Activated CD4-positive, alpha-beta T cell treated with anti-CD3 and anti-CD28 coated beads, Interleukin-2, amount 10 ng/mL, durations not matched to agents 24 days and 14 days (primary cell): ENCODE data around the gene ETS1. TPM values are rescaled to one million over a fixed set of nuclear protein-coding genes. Genes with fewer than 3 reads are reported as not detected.

Experiments
- DNase-seq: peaks from one replicate; pipeline ENCODE4 v3.0.0; 2022
- H3K27ac Mint-ChIP-seq: one replicate; pipeline ENCODE4 v1.8.0; 2022; ENCODE audit warnings: mild to moderate bottlenecking, mixed read lengths
- H3K27me3 Mint-ChIP-seq: one replicate; pipeline ENCODE4 v1.8.0; 2022; ENCODE audit warnings: mixed read lengths
- H3K36me3 Mint-ChIP-seq: one replicate; pipeline ENCODE4 v1.8.0; 2022; ENCODE audit warnings: low read depth, mild to moderate bottlenecking, mixed read lengths
- H3K4me1 Mint-ChIP-seq: one replicate; pipeline ENCODE4 v1.8.0; 2021; ENCODE audit warnings: mixed read lengths
- H3K4me3 Mint-ChIP-seq: one replicate; pipeline ENCODE4 v1.8.0; 2022; ENCODE audit warnings: mild to moderate bottlenecking, moderate library complexity, mixed read lengths
- H3K9me3 Mint-ChIP-seq: one replicate; pipeline ENCODE4 v1.8.0; 2021; ENCODE audit warnings: mixed read lengths
- intact Hi-C: fragments of 100-400 bp; cut with micrococcal nuclease; formaldehyde crosslinking; loops from one replicate; pipeline ENCODE4 v1.15.1; 2023
- total RNA-seq: library from RNA; stranded (reverse); gene quantifications from 2 replicates; pipeline ENCODE4 v1.2.3, GENCODE V29; 2022

Gene ETS1
- total RNA-seq, 1 donor from 2014 or later: 454 TPM

DNA sequence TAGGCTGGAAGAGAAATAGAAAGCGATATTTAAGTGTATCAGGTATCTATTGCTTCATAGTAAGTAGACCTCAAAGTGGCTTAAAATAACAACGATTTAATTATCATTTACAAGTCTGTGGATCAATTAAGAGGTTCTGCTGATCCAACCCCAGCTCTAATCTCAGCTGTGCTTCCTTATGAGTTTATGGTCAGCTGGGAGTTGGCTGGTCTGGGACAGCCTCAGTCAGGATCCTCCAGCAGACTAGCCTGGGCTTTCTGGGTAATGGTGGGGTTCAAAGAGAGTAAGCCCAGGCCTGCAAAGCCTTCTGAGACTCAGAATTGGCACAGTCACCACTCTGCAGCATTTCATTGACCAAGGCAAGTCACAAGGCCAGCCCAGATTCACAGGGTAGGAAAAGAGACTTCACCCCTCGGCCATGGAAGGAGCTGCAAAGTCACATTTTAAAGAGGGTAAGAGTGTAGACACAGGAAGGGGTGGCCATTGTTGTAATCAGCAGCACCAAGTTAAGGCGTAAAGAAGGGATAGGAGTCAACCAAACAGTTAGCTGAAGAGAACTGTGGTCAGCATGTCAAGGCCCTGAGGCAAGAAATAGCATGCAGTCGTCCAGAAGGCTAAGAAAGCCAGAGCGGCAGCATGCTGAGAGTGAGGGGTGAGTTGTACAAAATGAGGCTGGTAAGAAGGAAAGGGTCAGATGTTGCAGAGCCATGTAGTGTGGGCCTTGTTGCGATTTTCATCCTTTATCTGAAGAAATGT, 168.2 kb downstream of the ETS1 start:
- Mint-ChIP-seq H3K27ac (no peak overlapping the region), H3K4me3 (no peak overlapping the region), H3K4me1 (peaks cover 32% of the 10 kb centered on the region), H3K9me3 (no peaks in the 10 kb centered on the region), H3K36me3 (no peaks in the 10 kb centered on the region), H3K27me3 (no peaks in the 10 kb centered on the region)
- intact Hi-C loops: no loop called here
- DNase-seq: peak; percentile 49

DNA sequence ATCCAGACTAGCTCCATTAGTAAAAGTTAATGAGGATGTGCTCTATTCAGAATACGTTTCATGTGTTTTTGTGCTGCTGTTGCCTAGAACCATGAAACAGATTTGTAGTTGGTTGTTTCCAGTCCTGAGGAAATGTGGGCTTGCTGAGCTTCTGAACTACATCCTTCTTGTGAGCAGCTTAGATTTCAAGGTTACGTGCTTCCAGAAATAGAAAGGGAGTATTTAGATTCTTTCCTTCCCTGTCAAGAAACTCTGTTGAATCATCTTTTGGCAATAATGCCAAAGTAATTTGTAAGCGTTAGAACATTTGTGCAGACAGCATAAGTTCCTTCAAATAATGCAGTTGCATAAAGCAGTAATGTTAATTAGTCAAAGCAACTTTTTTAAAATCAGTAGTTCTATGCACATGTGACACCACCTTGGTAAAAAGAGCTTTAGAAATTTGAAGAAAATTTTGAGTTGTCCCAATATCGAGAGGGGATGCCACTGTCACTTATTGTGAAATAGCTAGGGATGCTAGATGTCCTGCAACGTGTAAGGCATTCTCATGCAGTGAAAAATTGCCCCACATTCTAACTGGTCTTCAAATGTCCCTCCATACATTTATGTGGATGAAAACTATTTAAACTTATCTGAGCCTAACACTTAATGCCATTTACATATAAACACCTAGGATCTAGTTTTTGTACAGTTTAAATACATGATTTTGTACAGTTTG, 169.6 kb downstream of the ETS1 start:
- H3K36me3 Mint-ChIP-seq: no peaks in the 10 kb centered on the region
- no peaks in the 10 kb centered on the region for H3K27me3 Mint-ChIP-seq
- intact Hi-C loops: no loop called here
- H3K4me1 Mint-ChIP-seq: peaks cover 35% of the 10 kb centered on the region
- H3K4me3 Mint-ChIP-seq: no peak overlapping the region
- H3K9me3 Mint-ChIP-seq: no peaks in the 10 kb centered on the region
- DNase-seq: no peak
- H3K27ac Mint-ChIP-seq: no peak overlapping the region

DNA sequence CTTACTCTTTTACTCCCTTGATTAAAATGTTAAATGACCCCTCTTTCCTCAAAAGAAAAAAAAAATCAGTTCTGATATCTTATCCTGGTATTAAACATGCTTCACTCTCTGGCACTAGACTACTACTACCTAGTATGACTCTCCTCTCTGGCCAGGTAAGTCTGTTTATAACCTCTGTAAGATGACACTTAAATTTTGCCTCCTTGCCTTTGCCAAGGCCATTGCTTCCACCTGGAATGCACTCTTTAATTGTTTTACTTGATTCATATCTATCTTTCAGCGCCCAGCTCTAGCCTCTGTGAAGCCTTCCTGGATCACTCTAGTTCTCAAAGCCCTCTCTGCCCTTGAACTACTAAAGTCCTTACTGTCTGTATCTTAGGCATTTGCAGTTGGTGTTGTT, 170.4 kb downstream of the ETS1 start:
- intact Hi-C loops: no loop called here
- H3K27me3 Mint-ChIP-seq: no peaks in the 10 kb centered on the region
- peaks cover 33% of the 10 kb centered on the region for H3K4me1 Mint-ChIP-seq
- no peak for DNase-seq
- H3K36me3 Mint-ChIP-seq: no peaks in the 10 kb centered on the region
- no peaks in the 10 kb centered on the region for H3K9me3 Mint-ChIP-seq
- H3K27ac Mint-ChIP-seq: no peak overlapping the region
- H3K4me3 Mint-ChIP-seq: no peak overlapping the region

DNA sequence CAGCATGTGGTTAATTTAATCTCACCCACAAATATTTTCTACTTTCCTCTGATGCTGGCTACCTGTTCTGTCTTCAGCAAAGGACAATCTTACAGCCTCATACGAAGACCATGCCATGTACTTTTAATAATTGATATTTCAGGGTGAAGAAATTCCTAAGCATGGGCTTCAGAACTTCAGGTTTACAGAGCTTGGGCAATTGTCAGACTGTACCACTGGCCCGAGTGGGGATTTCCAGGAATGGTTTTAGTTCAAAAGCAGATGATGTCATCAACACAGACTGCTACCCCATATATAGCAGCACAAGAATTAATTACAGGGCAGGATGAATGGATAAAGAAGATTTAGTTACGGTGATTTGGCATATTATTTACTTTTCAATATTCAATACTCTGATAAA, 171.8 kb downstream of the ETS1 start:
- Mint-ChIP-seq H3K4me1 (peaks cover 25% of the 10 kb centered on the region), H3K27me3 (no peaks in the 10 kb centered on the region), H3K9me3 (no peaks in the 10 kb centered on the region), H3K27ac (no peak overlapping the region), H3K36me3 (no peaks in the 10 kb centered on the region), H3K4me3 (no peak overlapping the region)
- no peak for DNase-seq
- intact Hi-C loops: no loop called here

DNA sequence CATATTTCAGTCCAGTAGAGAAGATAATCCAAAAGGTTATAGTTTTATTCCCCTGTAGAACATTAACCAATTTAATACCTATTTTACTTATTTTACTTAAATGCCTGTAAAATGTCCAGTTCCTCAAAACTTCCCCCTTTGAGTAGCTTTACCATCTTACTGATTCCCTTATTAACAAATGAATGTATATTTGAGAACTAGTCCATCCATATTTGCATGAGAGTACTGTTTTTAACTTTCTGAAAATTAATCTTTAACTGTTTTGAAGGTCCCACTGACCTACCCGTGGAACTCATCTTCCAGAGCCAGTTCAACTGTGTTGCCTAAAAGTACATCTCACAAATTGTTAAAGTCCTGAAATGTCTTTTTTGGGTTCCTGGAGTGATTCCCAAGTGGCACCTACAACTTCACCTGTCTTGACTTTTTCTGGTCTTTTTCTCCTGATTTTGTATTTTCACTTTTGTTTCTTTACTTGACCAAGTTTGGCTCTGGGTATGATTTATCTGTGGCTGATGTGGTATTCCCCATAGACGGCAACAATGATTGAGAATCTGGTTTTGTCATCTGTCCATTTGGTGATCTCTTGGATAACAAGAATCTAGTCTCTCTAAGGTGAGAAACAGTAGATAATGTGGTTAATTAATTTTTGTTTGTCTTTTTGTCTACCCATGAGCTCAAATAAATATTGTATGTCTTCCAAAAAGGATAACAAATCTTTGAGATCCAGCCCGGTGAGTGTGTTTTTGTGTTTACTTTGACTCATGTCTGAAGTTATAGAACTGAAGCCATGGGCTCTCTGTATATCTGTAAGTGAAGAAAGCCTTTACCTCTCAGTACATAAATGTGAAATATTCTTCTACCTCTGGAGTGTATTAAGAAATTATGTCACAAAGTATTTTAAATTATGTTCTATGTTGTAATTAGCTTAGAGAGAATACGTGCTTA, 174.2 kb downstream of the ETS1 start:
- Mint-ChIP-seq H3K4me3 (peak overlapping the region; percentile 1), H3K4me1 (peaks cover 26% of the 10 kb centered on the region), H3K27ac (peak overlapping the region; percentile 46), H3K36me3 (no peaks in the 10 kb centered on the region), H3K9me3 (peaks cover 5% of the 10 kb centered on the region), H3K27me3 (no peaks in the 10 kb centered on the region)
- DNase-seq: no peak
- intact Hi-C loops: loop anchor here (1.0 kb wide), 1 partner anchor 70 kb away; no protein-coding TSS in a partner anchor

DNA sequence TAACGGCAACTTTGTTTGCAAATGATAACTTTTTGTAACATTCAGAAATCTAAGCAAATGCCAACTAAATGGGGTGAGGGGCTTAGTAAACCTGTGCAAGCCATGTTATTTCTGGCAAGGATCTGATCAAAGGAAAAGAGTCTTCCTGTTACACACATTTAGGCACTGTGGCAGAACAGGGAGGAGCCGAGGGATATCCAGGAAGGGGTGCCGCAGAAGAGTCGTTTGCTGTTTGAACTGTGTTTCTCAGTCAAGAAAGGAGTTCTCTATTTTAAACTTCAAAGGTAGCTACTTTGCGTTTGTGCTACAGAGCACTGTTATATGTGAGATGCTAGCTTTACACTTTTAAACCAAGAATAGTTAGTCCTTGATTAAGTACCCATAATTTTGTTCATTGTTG, 175.5 kb downstream of the ETS1 start:
- peaks cover 5% of the 10 kb centered on the region for H3K9me3 Mint-ChIP-seq
- peaks cover 22% of the 10 kb centered on the region for H3K4me1 Mint-ChIP-seq
- no peaks in the 10 kb centered on the region for H3K36me3 Mint-ChIP-seq
- intact Hi-C loops: no loop called here
- H3K27ac Mint-ChIP-seq: no peak overlapping the region
- H3K27me3 Mint-ChIP-seq: no peaks in the 10 kb centered on the region
- no peak for DNase-seq
- H3K4me3 Mint-ChIP-seq: no peak overlapping the region

DNA sequence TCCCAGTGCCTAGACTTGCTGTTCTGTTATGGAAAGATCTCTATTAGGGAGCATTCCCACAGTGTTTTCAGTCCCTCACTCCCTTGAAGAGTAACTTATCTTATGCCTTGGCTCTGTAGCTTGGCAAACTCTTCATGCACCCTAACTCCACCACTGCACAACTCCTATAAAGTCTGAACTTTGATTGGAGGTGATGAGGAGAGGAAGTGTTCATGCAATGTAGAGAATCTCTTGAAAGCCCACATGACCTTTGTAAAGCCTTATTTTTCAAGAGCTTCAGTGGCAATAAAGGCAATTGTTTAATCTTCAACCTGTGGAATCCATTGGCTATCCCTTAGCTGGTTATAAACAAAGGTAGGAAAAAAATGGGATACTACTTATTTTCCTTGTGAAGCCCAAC, 176.2 kb downstream of the ETS1 start:
- no peaks in the 10 kb centered on the region for H3K36me3 Mint-ChIP-seq
- intact Hi-C loops: no loop called here
- H3K4me1 Mint-ChIP-seq: peaks cover 25% of the 10 kb centered on the region
- H3K27ac Mint-ChIP-seq: no peak overlapping the region
- no peak for DNase-seq
- peaks cover 5% of the 10 kb centered on the region for H3K9me3 Mint-ChIP-seq
- H3K27me3 Mint-ChIP-seq: no peaks in the 10 kb centered on the region
- H3K4me3 Mint-ChIP-seq: no peak overlapping the region

DNA sequence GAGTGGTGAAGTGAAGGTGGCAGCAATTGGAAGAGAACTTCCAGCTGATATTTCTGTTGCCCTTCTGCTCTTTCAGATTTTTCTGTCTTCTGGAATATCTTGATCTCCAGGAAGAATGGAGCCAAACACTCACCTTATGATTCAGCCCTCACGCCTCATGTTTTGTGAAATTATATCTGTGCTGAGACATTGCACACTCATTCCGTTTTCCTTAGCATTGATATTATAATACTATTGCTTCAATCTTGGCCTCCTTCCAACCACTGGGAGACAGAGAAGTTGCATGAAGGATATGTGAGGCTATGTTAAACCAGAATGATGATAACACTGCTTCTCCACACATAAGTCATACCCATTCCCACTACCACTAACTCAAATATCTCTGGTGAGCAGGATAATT, 177.9 kb downstream of the ETS1 start:
- no peaks in the 10 kb centered on the region for H3K36me3 Mint-ChIP-seq
- H3K27me3 Mint-ChIP-seq: no peaks in the 10 kb centered on the region
- DNase-seq: no peak
- intact Hi-C loops: no loop called here
- H3K27ac Mint-ChIP-seq: no peak overlapping the region
- H3K4me1 Mint-ChIP-seq: peaks cover 23% of the 10 kb centered on the region
- peaks cover 5% of the 10 kb centered on the region for H3K9me3 Mint-ChIP-seq
- no peak overlapping the region for H3K4me3 Mint-ChIP-seq

Other genes starting within 250 kb of the ETS1 start
- 35.3 and 36.5 TPM in 2 replicates for gene FLI1, start 106.5 kb upstream of the ETS1 start, total RNA-seq